G401 (cell line): Measurements from ENCODE around the gene ETFDH. TPM values are rescaled to one million over a fixed set of nuclear protein-coding genes. Genes with fewer than 3 reads are reported as not detected.
"Not testable (repeated sequence)": the region's sequence is repeated elsewhere in the genome, so short reads cannot be mapped to it uniquely, and the experiment has no call there.

ENCODE experiments used
- DNase-seq: peaks from one replicate; pipeline ENCODE4 v3.0.0-alpha.2; 2015; ENCODE audit warnings: low spot score
- in situ Hi-C: cut with HindIII; loops from 2 replicates; pipeline ENCODE4 v1.10.0; 2016; ENCODE audit warnings: low sequenced_read_pairs, mixed read lengths
- total RNA-seq: library from RNA; depleted of rRNA; stranded (reverse); fragments of >200 nt; shearing (Covaris generic); gene quantifications from 2 replicates; pipeline ENCODE4 v1.2.3, GENCODE V29; 2014; rRNA removed

Gene ETFDH
- total RNA-seq, 1 experiment from 2014 or later: 17.1 TPM

- no peak for DNase-seq
- in situ Hi-C loops: no loop called here
These were observed 67.5 kb downstream of the ETFDH start for GRCh38 chr4:158739600-158739999.

- no peak for DNase-seq
- in situ Hi-C loops: no loop called here
These were observed 69.4 kb downstream of the ETFDH start for GRCh38 chr4:158741326-158742021.

DNA sequence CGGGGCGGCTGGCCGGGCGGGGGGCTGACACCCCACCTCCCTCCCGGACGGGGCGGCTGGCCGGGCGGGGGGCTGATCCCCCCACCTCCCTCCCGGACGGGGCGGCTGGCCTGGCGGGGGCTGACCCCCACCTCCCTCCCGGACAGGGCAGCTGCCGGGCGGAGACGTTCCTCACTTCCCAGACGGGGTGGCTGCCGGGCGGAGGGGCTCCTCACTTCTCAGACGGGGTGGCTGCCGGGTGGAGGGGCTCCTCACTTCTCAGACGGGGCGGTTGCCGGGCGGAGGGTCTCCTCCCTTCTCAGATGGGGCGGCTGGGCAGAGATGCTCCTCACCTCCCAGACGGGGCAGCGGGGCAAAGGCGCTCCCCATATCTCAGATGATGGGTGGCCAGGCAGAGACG lies 74.4 kb downstream of the ETFDH start:
- in situ Hi-C loops: not testable (repeated sequence)

GRCh38 chr4:158750379-158750778 lies 78.3 kb downstream of the ETFDH start:
- DNase-seq: no peak
- in situ Hi-C loops: no loop called here

More for the DNA sequence above, 74.4 kb downstream of the ETFDH start:
- DNase-seq: not testable (repeated sequence)

GRCh38 chr4:158754385-158755180 lies 82.5 kb downstream of the ETFDH start:
- DNase-seq: no peak
- in situ Hi-C loops: no loop called here

GRCh38 chr4:158755819-158756218 lies 83.7 kb downstream of the ETFDH start:
- in situ Hi-C loops, DNase-seq: not testable (repeated sequence)

GRCh38 chr4:158756588-158756987 lies 84.5 kb downstream of the ETFDH start:
- in situ Hi-C loops: no loop called here
- no peak for DNase-seq

DNA sequence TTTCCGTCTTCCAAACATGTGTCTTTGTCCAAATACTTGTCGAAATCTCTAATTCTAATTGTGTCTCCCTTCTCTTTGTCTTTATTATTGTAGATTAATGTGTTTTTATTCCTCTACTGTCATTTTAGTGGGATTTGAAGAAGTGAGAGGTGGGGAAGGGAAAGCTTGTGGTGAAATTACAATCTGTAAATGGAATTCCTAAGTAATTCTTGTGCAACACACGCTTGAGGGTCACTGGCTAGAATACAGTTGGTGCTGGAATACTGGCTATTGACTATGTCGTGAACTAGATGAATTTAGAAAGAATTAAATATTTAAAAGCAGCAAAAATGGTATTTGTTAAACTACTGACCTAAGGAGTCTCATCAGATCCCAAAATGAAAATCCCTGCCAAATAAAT lies 86.0 kb downstream of the ETFDH start:
- in situ Hi-C loops: no loop called here
- DNase-seq: no peak

GRCh38 chr4:158758703-158759102 lies 86.6 kb downstream of the ETFDH start:
- in situ Hi-C loops: no loop called here
- DNase-seq: no peak

Other genes with a start within 250 kb of the ETFDH start
- gene RXFP1, start 150.4 kb upstream of the ETFDH start, total RNA-seq: not detected in 2 replicates
- 14.7 and 15.1 TPM in 2 replicates for gene C4orf46, start 409 bp upstream of the ETFDH start, total RNA-seq
- gene PPID, start 51.1 kb downstream of the ETFDH start, total RNA-seq: 4.0 and 4.5 TPM in 2 replicates
- gene FNIP2, start 96.7 kb downstream of the ETFDH start, total RNA-seq: 19.8 and 28.9 TPM in 2 replicates